ENCODE results near the gene MOV10.

MOV10 gene

DNA sequence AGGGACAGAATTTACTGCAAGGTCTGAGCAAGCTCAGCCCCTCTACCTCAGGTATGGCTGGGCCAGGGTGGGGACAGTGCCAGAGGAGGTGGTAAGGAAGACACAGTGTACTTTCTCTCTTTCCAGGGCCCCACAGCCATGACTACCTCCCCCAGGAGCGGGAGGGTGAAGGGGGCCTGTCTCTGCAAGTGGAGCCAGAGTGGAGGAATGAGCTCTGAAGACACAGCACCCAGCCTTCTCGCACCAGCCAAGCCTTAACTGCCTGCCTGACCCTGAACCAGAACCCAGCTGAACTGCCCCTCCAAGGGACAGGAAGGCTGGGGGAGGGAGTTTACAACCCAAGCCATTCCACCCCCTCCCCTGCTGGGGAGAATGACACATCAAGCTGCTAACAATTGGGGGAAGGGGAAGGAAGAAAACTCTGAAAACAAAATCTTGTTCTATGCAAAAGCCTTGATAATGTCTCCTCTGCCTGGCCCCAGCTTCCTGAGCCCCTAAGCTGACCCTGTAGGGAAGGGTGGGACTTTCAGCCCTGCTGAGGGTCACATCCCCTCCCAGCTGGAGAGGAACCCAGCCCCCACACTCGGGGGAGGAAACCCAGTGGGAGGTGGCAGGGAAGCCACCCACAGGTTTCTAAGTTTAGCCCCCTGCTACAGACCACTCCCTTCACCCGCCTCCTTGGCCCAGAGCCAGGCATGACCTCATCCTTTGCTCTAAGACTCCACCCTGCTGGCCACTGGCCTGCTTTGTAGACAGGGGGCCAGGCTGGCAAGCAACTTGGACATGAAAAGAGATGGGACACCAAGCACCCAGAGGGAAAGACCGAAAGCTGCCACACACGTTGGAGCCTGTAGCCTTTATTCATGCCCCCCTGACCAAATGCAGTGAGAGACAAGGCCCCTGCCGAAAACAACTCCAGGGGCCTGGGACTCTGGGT lies 26.1 kb downstream of the MOV10 start:
- peak; percentile 97 for DNase-seq

DNA sequence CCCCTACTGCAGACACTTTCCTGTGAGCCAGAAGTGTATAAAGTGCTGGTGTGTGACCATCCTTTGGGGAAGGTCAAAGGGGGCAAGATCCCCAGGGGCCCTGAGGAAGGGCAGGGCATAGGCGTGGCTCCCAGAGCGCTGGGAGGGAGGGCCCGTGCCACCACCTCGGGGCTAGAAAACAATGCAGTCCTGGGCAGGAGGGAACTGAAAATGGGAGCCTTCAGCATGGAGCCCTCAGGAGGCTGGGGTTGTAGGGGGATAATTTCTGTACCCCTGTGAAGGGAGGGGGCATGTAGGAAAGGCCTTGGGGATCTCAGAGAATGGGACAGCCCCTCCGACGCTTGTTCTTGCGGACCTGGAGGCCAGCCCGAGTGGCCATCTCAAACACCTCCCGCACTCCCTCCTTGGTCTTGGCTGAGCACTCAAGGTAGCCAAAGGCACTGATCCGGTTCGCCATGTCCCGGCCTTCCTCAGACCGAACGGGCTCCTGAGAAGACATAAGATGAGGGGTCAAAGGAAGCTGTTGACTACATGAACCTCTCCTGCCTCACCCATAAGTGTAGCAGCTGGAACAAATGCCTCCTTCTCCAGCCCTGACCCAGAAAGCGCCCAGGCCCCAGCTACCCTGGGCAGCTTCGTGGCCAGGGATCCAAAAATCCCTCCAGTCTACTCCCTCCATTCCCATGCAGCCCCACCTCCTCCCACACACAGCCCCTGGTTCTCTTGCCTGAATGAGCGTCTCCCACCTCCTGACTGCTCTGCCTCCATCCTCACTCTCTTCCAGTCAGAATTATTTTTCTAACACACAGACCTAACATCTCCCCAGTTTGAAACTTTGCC lies 27.0 kb downstream of the MOV10 start:
- no peak for DNase-seq

DNA sequence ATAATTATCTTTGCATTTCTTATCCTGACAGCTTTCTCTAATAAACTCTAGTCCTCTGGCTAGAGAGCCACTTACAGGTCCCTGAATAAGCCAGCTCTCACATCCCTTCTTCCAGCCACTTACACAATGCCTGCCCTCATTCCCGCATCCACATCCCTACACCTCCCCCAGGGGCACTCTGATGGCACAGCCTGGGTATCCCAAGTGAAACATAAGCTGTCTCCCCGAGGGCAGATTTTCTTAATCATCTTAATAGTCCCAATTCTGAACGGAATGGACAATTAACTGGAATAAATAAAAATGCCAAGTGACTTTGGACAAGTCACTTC lies 27.6 kb downstream of the MOV10 start:
- DNase-seq, result no peak

DNA sequence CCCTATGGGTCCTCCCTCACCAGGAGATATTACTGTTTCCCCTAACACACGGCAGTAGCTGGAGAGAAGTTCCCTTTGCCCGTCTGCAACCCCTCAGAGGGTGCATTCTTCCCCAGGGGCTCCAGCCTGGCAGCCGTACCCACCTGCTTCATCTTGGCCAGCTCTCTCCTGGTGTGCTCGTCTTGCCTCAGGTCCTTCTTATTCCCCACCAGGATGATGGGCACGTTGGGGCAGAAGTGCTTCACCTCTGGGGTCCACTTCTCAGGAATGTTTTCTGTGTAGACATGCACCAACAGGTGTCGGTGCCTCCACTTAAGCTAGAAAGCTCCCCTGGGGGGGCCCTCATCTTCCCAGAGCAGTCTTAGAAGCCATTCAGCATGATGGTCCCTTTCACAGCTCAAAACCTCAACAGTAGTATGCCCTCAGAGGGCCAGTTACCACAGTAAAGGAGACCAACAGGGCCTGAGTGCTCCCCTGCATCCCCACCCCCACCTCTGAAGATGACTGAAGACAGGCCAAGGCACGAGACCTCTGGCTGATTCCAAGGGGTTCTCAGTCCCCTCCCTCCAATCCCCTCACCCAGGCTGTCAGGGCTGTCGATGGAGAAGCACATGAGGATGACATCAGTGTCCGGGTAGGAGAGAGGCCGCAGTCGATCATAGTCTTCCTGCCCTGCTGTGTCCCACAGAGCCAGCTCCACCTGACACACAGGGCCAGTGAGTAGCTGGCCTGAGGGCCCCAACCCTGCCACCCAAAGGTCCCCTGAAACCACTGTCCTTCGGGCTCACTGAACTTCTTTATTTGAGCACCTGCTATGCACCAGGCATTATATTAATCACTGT lies 28.2 kb downstream of the MOV10 start:
- no peak for DNase-seq

DNA sequence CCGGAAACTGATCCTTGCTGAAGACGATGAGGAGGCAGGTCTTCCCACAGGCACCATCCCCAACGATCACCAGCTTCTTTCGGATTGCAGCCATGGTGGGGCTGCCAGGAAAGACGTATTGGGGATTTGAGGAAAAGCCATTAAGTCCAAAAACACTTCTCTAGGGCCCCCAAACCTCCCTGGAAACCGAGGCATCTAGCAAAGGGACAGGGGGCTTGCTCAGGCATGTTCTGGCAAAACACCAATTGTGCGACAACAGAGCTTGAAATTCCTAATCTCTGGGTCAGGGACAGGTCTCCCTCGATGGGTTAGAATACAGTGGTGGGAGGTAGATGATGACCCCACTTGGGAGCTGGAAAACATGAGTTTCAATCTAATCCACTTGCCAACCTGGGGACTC lies 29.2 kb downstream of the MOV10 start:
- no peak for DNase-seq

DNA sequence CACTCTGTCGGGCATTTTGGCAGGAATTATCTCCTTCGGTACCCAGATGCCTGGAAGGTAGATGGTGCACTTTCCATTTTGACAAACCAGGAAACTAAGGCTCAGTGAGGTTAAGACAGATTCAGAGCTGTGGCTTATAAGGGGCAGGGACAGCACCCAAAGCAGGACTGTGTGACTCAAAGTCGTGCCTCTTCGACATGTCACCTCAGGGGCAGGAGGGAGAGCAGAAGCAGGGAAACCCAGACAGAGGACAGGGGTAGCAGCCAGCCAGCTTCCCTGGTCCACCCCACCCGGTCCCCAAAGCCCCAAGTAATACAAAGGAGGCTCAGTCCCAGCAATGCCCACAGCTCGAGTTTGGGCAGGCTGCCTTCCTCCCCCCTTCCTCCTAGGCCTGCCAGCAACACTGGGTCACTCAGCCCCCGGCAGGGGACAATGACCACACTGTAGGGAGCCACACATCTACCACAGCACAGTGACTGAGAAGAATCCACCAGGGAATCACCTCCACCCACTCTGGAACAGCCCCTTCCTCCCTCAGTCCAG lies 30.0 kb downstream of the MOV10 start:
- DNase-seq, result no peak

DNA sequence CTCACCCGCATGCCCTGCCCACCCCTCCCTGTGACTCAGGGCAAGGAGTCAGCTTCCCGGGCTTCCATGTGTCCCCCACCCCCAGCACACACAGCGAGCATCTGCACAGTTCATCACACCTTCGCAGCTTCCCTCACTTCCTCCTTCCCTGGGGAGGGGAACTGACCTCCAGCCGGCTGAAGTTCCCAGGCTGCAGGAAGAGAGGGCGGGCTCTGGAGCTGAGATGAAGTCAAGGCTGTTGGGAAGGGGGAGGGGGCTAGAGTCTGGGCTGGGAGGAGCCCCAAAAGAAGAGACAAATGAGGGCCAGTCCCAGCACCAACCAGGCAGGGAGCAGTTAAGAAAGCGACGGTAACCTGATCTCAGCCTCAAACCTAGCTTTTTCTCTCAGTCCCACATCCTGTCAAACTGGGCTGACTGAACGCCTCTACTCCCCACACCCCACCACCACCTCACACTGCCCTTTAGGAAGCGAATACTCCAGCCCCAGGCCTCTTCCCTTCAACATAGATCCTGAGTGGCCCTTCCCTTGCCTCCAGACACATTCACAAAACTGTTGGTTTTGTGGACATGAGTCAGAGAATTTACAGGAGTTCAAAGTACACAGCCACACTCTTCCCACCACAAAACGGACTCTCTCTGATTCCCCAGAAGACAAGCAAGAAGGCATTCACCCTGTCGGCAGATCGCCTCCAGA lies 30.6 kb downstream of the MOV10 start:
- DNase-seq, result peak; percentile 95

DNA sequence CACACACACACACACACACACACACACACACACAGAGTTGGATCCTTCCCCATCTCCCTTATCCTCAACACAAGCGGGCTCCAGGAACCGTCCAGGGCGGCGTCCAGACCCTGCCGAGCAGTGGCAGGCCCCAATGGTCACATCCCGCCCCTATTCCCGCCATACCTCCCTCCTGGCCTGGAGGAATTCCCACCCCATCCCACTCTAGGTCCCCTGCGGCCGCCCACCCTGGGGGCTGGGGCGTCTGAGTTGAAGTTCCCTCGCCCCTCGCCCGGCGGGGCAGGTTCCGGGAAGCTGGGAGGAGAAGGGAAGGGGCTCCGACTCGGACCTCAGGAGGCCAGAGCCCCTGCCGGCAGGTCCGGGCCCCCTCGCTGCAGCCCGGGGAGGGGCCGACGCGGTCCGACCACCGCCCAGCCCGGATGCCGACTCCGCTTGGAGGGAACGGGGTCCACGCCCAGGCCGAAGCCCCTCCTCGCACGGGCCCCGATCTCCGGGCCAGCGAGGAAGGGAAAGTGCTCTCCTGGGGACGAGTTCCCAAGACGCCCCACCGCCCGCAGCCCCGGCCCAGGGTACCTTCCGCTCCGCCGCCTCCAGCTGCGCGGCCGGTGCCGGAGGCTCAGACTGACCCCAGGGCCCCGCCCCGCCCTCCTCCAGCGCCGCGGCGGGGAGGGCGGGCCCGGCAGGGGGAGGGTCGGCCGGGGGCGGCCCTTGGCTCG lies 32.2 kb downstream of the MOV10 start, which contains the start of gene RHOC:
Gene RHOC (minus strand): TSS at position 623 of the 716 bp plus-strand sequence. CDS start 3,328 bp downstream, outside the sequence.
- DNase-seq, result peak; percentile 81

DNA sequence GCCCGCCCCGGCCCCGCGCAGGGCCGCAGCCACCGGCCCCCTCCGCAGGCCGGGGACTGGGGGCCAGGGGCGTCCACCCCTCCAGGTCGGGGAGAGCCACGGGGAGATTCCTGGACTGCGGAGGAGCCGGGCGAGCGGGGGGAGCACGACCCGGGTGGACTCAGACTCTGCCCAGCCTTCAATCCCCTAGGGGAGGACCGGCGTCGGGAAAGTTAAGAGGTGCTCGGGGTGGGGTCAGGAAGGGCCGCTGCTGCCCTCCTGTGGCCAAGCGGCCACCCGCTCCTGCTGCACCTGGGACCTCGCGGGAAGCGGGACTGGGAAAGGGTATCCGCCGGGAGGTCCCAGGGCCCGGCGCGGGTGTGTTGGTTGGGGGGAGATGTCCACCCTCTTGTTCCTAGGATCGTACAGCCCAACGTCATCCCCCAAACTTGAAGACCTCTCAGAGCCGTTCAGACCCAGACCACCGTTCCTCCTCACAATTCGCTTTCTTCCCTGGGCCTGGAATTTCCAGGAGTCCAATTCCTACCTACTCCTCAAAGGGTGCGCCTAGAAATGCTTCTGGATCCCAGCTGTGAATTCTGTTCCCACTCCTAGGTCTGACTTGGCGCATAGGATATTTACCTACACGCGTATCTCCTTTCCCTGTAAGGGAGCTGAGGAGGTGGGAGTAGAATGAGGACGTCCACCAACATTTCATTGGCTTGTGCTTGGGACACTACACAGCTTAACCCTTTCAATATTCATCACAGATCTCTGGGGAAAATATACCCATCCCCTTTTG lies 33.0 kb downstream of the MOV10 start:
- peak; percentile 91 for DNase-seq

DNA sequence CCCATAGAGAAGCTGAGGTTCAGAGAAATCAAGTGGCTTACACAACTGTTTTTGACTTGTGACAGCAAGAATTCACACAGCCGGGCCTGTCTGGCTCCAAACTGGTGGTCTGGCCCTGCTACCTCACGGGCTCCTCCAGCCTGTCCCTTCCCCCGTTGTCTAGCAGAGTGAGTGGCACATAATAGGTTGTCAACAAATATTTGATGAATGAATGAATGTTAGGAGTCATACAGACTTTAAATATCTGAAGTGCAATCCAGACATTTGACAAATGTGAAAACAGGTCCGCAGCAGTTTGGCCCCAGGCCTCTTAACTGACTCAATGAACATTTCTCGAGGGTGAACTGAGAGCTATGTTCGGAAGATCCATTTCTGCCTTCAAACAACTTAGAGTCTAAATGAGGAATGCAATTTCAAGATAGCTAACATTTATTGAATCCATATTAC lies 33.6 kb downstream of the MOV10 start:
- no peak for DNase-seq

DNA sequence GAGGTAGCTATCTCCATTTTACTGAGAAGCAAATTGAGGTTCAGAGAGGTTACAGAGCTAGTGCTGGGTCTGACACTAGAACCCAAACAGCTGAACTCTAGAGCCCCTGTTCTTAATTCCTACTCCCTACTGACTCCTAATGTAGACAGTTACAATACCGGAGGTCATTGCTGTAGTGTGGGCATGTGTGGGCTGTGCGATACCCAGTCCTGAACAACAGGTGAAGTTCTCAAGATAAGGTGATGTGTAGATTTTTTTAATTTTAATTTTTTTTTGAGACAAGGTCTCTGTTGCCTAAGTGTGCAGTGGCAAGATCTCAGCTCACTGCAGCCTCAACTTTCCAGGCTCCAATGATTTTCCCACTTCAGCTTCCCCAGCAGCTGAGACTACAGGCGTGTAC lies 34.0 kb downstream of the MOV10 start:
- no peak for DNase-seq

DNA sequence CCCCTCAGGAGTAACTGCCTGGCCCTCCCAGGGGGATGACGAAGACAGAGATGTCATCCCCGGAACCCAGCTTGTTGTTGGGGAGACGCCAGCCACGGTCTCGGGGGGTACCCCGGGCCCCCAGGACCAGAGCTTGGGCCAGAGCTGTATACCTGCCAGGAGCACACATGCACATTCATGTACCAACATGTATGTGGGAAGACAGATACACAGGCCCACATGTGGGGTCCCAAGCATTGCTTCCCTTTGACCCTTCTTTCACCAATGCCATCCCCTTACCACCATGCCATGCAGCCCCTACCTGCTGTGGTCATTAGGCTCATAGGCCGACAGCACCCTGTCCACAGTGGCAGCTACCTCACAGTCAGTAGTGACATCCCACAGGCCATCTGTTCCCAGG lies 35.7 kb downstream of the MOV10 start:
- no peak for DNase-seq

DNA sequence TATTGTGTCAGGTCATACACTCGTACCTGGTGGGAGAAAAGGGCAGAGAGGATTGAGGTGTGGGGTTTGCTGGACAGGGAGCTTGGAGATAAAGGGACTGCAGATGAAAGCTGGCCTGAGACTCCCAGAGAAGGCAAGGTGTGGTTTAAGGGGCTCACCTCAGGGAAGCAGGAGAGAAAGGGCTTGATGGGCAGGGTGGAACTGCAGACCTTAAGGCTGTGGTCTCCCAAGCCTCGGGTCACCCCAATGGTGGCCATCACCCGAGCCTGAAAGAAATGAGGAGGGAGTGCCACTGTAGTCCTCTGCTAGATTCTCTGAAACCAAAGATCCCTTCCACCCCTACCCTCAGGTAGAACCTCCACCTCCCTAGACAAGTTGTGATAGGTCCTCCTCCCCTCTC lies 36.1 kb downstream of the MOV10 start:
- DNase-seq, result no peak

DNA sequence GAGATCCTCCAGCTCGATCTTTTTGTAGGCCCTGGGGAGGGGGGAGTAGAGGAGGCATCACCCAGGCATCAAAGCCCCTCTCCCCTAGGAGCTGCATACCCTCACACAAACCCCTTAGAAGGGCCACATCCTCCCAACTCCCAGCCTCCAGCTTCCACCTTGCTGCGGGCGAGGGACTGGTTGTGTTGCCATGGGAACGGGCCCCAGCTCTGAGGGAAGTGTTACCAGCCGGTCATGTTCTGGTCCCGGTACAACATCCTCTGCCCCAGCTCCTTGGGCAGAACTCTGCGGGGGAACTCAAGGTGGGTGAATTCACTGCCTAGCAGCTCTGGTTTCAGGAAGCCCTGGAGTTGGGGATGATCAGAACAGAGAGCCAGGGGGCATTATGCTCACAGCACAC lies 36.6 kb downstream of the MOV10 start:
- DNase-seq, result no peak

DNA sequence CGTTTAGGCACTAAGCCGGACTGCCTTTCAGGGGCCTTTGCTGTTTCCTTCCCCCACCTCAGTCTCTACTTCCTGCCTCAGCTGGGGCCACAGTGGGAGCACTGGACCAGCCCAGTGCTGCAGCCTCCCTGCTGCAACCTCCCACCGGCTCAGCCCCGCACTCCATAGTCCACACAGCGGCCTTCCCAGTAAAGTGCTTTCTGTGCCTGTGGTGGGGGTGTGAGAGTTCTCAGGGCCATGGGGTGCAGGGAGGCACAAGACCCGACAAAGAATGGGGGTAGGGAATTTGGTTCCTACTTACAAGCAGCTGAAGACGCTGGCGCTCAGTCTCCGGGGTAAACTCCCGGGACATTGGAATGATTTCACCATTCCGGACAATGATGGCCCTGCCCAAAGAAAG lies 37.2 kb downstream of the MOV10 start:
- no peak for DNase-seq

DNA sequence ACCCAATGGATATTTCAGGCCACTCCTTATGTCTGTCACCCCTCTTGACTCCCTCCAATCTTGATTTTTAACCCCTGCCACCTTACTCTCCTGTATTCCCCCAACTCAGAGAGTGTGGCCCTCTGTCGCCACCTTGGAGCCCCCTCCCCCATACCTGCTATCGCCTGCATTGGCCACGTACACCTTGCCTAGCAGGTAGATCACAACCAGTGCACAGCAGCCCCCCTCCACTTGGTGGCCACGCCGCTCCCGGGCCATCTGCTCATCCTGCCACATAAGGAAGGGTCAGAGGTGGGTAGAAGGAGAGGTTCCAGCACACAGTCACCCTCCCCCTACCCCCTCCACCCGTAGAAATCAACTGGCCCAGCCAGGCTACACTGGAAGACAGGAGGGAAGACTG lies 37.7 kb downstream of the MOV10 start:
- DNase-seq, result no peak

DNA sequence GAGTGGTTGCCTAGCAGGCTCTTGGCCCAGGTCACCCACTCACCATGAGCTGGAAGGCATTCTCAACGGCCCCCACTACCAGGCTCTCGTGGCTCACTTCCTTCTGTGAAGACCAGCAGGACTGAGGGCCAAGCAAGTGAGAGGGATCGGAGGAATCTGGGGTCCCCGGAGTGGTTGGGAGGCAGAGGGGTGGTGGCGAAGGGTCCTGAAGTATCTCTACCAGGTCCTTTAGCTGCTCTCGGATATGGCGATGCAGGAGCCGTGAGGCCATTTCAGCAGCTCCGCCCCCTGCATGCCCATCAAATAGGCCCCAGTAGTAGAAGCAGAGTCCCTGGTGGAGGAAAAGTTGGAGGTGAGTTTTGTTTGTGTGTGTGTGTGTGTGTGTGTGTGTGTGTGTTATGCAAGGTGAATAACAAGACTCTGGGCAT lies 38.3 kb downstream of the MOV10 start:
- DNase-seq, result no peak

DNA sequence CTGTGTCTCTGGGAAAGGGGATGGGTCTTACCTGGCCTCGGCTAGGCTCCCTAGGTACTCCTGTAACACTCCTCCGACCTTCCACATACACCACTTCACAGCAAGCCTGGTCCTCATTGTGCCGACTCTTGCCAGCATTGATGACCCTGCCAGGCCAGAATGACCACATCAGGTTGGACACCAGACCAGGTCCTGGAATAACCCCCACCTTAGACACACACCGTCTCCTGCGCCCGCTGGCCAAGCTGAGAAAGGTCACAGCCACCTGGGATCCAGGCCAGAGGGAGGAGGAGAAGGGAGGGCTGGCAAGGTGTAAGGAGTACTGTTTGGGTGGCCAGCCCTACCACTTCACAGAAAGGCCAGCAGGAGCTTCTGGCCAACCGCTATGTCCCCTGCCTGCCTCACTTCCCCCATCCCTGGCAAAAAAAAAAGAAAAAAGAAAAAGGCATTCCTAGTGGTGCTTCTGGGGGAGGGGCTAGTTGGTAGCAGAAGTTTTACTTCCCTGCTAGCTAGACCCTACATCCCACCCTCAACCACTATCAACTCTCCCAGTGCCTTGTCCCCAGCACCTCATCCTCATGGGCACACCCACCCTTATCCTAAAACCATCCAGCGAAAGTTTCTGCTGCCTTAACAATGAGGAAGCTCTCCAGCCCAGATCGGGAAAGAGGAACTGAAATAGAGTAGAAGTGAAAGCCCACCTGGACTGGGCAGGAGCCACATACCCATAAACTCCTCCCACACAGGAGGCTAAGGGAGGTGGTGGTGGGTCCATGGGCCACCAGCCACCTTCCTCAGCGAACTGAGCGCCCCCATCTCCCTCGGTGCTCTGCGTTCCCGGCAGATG lies 39.2 kb downstream of the MOV10 start:
- DNase-seq, result no peak
